ENCODE data around the gene NAT9. TPM values are rescaled to one million over a fixed set of nuclear protein-coding genes. Genes with fewer than 3 reads are reported as not detected.

NAT9 gene
- total and polyA plus RNA-seq, 2 experiments from 2014 or later: 37.3 to 37.5 TPM

DNA sequence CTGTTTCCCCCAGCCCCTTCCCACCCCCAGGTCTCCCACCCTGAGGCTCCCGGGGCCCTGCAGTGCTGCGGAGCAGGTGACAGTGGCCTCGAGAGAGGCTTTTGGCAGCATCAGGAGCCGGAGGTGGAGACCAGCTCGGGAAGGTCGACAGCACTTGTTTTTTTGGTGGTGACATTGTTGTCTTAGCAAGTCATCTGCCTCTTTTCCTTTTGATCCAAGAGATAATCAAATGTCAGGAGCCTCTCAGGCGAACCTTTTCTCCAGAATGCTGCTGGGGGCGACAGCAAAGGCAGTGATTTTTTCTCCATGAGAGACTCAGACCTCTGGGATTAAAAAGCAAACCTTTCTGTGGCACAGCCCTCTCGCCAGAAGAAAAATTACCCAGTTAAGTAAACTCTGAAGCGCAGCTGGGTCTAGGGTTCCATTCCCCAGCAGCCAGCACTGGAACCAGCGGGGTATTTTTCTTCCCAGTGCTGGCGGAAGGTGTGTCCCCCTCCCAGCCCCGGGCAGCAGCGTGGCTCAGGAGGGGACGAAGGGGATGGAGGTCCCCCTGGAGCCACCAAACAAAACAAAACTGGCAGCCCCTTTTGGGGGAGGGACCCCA is 46.3 kb upstream of the NAT9 start:
- H3K27me3 Mint-ChIP-seq (ENCODE audit: insufficient read depth, low read depth, poor library complexity): peaks cover 21% of the 10 kb centered on the region

More for the DNA sequence above, 46.3 kb upstream of the NAT9 start:
- no peaks in the 10 kb centered on the region for H3K9me2 ChIP-seq (ENCODE audit: insufficient read depth)
- no peak overlapping the region for H2AFZ ChIP-seq
- TF ChIP-seq, protein P1, sequence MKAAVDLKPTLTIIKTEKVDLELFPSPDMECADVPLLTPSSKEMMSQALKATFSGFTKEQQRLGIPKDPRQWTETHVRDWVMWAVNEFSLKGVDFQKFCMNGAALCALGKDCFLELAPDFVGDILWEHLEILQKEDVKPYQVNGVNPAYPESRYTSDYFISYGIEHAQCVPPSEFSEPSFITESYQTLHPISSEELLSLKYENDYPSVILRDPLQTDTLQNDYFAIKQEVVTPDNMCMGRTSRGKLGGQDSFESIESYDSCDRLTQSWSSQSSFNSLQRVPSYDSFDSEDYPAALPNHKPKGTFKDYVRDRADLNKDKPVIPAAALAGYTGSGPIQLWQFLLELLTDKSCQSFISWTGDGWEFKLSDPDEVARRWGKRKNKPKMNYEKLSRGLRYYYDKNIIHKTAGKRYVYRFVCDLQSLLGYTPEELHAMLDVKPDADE (IDR thresholded peaks at IDR 0.05): no peak
- TF ChIP-seq, protein P2, sequence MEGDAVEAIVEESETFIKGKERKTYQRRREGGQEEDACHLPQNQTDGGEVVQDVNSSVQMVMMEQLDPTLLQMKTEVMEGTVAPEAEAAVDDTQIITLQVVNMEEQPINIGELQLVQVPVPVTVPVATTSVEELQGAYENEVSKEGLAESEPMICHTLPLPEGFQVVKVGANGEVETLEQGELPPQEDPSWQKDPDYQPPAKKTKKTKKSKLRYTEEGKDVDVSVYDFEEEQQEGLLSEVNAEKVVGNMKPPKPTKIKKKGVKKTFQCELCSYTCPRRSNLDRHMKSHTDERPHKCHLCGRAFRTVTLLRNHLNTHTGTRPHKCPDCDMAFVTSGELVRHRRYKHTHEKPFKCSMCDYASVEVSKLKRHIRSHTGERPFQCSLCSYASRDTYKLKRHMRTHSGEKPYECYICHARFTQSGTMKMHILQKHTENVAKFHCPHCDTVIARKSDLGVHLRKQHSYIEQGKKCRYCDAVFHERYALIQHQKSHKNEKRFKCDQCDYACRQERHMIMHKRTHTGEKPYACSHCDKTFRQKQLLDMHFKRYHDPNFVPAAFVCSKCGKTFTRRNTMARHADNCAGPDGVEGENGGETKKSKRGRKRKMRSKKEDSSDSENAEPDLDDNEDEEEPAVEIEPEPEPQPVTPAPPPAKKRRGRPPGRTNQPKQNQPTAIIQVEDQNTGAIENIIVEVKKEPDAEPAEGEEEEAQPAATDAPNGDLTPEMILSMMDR (conservative IDR thresholded peaks at IDR 0.05; ENCODE audit: low read depth in 2 of 2): no peak
- TF ChIP-seq EZH2phosphoT487 (IDR thresholded peaks at IDR 0.05; ENCODE audit: unreplicated experiment) (no peak), CREB1 (CRISPR knock-in tag; IDR thresholded peaks at IDR 0.05; ENCODE audit: low read depth) (no peak), JUNB (IDR thresholded peaks at IDR 0.05; ENCODE audit: unreplicated experiment) (no peak), ZNF331 (CRISPR knock-in tag; IDR thresholded peaks at IDR 0.05; ENCODE audit: low read depth) (no peak), NANOG (IDR thresholded peaks at IDR 0.05; ENCODE audit: borderline replicate concordance) (no peak), ZNF114 (CRISPR knock-in tag; IDR thresholded peaks at IDR 0.05) (no peak), POLR2AphosphoS5 (IDR thresholded peaks at IDR 0.05; ENCODE audit: low read depth) (no peak), REST (IDR thresholded peaks at IDR 0.05; ENCODE audit: unreplicated experiment) (no peak), STAT1 (IDR thresholded peaks at IDR 0.05; ENCODE audit: unreplicated experiment) (no peak), EZH2 (IDR thresholded peaks at IDR 0.05; ENCODE audit: low read depth, unreplicated experiment) (no peak)
- TF ChIP-seq, protein P3, sequence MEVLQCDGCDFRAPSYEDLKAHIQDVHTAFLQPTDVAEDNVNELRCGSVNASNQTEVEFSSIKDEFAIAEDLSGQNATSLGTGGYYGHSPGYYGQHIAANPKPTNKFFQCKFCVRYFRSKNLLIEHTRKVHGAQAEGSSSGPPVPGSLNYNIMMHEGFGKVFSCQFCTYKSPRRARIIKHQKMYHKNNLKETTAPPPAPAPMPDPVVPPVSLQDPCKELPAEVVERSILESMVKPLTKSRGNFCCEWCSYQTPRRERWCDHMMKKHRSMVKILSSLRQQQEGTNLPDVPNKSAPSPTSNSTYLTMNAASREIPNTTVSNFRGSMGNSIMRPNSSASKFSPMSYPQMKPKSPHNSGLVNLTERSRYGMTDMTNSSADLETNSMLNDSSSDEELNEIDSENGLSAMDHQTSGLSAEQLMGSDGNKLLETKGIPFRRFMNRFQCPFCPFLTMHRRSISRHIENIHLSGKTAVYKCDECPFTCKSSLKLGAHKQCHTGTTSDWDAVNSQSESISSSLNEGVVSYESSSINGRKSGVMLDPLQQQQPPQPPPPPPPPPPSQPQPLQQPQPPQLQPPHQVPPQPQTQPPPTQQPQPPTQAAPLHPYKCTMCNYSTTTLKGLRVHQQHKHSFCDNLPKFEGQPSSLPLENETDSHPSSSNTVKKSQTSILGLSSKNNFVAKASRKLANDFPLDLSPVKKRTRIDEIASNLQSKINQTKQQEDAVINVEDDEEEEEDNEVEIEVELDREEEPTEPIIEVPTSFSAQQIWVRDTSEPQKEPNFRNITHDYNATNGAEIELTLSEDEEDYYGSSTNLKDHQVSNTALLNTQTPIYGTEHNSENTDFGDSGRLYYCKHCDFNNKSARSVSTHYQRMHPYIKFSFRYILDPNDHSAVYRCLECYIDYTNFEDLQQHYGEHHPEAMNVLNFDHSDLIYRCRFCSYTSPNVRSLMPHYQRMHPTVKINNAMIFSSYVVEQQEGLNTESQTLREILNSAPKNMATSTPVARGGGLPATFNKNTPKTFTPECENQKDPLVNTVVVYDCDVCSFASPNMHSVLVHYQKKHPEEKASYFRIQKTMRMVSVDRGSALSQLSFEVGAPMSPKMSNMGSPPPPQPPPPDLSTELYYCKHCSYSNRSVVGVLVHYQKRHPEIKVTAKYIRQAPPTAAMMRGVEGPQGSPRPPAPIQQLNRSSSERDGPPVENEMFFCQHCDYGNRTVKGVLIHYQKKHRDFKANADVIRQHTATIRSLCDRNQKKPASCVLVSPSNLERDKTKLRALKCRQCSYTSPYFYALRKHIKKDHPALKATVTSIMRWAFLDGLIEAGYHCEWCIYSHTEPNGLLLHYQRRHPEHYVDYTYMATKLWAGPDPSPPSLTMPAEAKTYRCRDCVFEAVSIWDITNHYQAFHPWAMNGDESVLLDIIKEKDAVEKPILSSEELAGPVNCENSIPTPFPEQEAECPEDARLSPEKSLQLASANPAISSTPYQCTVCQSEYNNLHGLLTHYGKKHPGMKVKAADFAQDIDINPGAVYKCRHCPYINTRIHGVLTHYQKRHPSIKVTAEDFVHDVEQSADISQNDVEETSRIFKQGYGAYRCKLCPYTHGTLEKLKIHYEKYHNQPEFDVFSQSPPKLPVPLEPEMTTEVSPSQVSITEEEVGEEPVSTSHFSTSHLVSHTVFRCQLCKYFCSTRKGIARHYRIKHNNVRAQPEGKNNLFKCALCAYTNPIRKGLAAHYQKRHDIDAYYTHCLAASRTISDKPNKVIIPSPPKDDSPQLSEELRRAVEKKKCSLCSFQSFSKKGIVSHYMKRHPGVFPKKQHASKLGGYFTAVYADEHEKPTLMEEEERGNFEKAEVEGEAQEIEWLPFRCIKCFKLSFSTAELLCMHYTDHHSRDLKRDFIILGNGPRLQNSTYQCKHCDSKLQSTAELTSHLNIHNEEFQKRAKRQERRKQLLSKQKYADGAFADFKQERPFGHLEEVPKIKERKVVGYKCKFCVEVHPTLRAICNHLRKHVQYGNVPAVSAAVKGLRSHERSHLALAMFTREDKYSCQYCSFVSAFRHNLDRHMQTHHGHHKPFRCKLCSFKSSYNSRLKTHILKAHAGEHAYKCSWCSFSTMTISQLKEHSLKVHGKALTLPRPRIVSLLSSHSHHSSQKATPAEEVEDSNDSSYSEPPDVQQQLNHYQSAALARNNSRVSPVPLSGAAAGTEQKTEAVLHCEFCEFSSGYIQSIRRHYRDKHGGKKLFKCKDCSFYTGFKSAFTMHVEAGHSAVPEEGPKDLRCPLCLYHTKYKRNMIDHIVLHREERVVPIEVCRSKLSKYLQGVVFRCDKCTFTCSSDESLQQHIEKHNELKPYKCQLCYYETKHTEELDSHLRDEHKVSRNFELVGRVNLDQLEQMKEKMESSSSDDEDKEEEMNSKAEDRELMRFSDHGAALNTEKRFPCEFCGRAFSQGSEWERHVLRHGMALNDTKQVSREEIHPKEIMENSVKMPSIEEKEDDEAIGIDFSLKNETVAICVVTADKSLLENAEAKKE (CRISPR knock-in tag; IDR thresholded peaks at IDR 0.05): no peak
- Mint-ChIP-seq H3K4me1 (peaks cover 4% of the 10 kb centered on the region), H3K9me3 (no peaks in the 10 kb centered on the region), H3K4me3 (no peak overlapping the region), H3K36me3 (ENCODE audit: low read depth) (0 out of 3 replicates have a peak, but pooled peaks cover 3% of the 10 kb centered on the region), H3K27ac (no peak overlapping the region)
- DNase-seq (ENCODE audit: low spot score): no peak
- no peaks in the 10 kb centered on the region for H3F3A ChIP-seq (replicated peaks; ENCODE audit: low read depth)
- H3K79me2 ChIP-seq (replicated peaks; ENCODE audit: insufficient read depth): no peaks in the 10 kb centered on the region
- no peak overlapping the region for H3K27ac ChIP-seq (ENCODE audit: low read depth)
- H3K4me1 ChIP-seq (ENCODE audit: insufficient read depth): no peaks in the 10 kb centered on the region
- no peaks in the 10 kb centered on the region for H3K27me3 ChIP-seq (ENCODE audit: insufficient read depth)
- no peak overlapping the region for H3K4me2 ChIP-seq
- H3K36me3 ChIP-seq (ENCODE audit: insufficient read depth): no peaks in the 10 kb centered on the region
- ATAC-seq: no peak
- no peak overlapping the region for H3K4me3 ChIP-seq
- peaks cover 4% of the 10 kb centered on the region for H4K20me1 ChIP-seq (replicated peaks; ENCODE audit: insufficient read depth)
